Activated gamma-delta T cell treated with Interleukin-2 at 50 U/mL for 16 hours (primary cell): ENCODE measurements around the gene TM7SF2.

Source experiments
- DNase-seq: peaks from one replicate; pipeline ENCODE4 v3.0.0-alpha.2; 2020

TM7SF2 gene

GRCh38 chr11:65095427-65095826 lies 16.2 kb upstream of the TM7SF2 start:
- DNase-seq, result no peak

DNA sequence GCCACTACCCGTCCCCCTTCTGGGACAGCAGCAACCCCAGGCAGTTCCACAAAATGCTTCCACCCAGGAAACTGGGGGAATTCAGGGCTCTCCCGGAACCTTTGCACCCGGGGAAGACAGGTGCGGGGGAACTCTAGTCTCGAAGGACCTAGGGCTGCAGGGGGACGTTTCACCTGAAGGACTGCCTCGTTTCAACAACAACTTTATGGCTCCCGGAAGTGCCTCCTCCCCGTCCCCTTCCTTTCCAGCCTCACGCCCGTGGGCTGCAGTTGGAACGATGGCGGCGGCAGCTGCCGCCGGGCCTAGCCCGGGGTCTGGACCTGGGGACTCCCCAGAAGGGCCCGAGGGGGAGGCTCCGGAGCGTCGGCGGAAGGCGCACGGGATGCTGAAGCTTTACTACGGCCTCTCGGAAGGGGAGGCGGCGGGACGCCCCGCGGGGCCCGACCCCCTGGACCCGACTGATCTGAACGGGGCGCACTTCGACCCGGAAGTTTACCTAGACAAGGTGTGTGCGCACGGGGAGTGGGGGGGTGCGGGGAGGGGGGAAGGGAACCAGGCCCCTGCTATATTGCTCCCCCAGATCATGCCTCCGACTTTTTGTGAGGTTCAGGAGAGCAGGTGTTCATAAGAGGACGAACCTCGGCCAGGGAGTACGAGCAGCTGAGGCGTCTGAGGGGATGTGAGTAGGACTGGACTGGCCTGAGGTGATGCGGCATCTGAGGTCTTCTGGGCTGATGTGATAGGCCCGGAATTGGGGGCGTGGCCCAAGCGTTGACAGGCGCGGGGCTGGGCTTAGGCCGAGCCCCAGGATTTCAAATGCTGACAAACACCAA lies 15.5 kb upstream of the TM7SF2 start, which contains the start of gene VPS51:
Gene VPS51 (plus strand): TSS at position 241 of the 833 bp plus-strand sequence. CDS start 37 bp downstream, at position 278.
- DNase-seq, result peak; percentile 84

- no peak for DNase-seq
Observed at GRCh38 chr11:65096926-65097325, 14.7 kb upstream of the TM7SF2 start.

- no peak for DNase-seq
Observed at GRCh38 chr11:65100674-65101350, 10.9 kb upstream of the TM7SF2 start.

DNA sequence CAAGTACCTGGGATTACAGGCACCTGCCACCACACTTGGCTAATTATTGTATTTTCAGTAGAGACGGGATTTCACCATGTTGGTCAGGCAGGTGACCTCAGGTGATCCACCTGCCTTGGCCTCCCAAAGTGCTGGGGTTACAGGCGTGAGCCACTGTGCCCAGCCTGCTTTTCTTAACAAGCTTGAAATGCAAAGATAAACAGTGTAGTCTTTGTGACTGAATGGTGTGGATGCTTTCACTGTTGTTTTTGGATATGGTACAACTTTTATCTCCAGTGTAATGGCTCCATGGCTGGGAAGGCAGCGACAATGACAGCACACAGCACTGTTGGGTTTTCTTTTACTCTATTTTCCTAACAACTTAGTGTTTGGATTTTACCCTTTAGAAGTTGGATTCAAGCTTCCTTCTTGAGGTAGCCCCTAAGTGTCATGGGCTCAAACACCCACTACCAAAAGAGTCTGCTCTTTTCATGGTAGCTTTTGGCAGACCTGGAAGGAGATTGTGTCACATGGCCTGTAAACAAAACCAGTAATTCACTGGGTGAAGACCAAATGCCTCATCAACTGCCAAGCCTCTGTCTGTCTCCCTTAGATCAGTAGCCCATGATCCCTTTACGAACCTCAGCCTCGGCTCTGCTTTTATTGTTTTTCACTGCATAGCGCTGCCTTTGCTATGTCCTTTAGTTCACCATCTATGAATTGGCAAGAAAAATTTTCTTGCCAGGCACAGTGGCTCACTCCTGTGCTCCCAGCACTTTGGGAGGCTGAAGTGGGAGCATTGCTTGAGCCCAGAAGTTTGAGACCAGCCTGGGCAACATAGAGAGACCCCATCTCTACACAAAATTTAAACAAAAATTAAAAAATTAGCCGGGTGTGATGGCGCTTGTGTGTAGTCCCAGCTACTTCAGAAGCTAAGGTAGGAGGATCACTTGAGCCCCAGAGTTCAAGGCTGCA lies 9.3 kb upstream of the TM7SF2 start:
- no peak for DNase-seq

DNA sequence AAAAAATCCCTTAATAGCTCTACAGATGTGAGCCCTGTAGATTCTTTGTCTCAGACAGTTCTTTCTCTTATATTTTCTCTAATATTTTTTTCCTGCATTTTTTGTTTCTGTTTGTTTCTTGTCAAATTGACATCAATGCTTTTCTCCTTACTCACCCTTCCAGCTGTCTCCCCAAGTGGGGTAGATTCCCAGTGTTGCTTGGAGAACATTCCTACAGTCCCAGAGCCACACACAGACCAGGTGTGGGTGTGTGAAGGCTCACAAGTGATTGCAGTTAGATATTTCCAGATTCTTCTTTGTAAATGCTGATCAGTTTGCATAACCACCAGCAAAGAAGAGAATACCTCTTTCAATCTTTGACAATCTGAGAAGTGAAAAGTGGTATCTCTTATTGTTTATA lies 8.2 kb upstream of the TM7SF2 start:
- no peak for DNase-seq

DNA sequence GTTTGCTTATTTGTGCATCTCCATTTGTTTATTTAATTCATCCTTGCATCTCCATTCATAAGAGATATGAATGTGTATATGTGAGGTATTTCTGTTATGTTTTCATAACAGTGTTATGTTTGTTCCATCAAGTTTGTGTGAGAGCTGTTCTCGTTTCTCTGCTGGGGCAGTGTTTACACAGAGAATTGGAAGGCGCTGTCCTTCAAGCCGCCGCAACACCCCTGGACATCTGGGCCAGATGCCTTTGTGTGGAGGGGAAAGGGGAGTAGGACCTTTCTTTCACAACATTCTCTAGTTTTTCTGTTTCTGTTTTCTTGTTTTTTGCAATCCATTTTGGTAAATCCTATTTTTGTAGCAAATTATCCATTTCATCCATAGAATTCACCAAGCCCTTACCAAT lies 7.0 kb upstream of the TM7SF2 start:
- DNase-seq, result no peak

- DNase-seq, result no peak
Observed at GRCh38 chr11:65107078-65107477, 4.6 kb upstream of the TM7SF2 start.

DNA sequence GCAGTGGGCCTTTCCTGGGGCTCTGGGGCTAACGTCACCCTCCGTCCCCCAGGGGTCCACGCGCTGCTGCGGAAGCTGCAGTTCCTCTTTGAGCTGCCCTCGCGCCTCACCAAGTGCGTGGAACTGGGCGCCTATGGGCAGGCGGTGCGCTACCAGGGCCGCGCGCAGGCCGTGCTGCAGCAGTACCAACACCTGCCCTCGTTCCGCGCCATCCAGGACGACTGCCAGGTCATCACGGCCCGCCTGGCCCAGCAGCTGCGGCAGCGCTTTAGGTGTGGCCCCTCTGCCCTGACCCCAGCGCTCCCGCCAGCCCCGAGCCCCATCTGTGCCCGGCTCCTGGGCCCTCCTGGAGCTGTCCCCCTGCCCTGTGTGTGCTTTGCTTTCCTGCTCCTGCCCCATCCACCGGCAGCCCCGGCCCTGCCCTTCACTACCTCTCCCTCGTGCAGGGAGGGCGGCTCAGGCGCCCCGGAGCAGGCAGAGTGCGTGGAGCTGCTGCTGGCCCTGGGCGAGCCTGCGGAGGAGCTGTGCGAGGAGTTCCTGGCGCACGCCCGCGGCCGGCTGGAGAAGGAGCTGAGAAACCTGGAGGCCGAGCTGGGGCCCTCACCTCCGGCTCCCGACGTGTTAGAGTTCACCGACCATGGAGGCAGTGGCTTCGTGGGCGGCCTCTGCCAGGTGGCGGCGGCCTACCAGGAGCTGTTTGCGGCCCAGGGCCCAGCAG lies 3.8 kb upstream of the TM7SF2 start:
- no peak for DNase-seq

DNA sequence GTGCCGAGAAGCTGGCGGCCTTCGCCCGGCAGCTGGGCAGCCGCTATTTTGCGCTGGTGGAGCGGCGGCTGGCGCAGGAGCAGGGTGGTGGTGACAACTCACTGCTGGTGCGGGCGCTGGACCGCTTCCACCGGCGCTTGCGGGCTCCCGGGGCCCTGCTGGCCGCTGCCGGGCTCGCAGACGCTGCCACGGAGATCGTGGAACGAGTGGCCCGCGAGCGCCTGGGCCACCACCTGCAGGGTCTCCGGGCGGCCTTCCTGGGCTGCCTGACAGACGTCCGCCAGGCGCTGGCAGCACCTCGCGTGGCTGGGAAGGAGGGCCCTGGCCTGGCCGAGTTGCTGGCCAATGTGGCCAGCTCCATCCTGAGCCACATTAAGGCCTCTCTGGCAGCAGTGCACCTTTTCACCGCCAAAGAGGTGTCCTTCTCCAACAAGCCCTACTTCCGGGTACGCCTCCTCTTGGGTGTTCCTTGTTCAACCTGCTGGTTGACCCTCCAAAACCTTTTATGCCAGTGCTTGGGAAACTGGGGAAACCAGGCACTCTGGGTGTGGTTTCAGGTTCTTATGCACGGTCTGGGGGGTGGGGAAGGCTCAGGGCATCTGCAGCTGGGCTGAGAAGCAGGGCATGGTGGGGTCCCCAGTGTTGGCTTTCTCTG lies 3.1 kb upstream of the TM7SF2 start:
- no peak for DNase-seq

- DNase-seq, result no peak
Observed at GRCh38 chr11:65109231-65110198, 2.2 kb upstream of the TM7SF2 start.

DNA sequence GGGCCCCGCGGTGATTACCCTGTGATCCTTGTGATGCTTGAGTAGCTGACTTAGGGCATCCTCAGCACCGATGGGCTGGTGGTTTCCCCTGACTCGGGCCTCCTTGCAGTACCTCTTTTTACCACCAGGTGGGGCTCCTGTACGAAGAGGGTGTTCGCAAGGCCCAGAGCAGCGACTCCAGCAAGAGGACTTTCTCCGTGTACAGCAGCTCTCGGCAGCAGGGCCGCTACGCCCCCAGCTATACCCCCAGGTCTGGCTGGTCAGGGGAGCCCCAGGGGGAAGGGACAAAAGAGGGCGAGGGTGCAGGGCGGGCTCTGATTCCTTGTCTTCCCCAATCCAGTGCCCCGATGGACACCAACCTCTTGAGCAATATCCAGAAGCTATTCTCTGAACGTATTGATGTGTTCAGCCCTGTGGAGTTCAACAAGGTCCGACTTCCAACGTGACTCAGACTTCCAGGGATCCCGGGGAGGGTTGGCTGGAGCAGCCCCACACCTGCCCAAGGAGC lies 1.3 kb upstream of the TM7SF2 start:
- DNase-seq, result peak; percentile 97

- DNase-seq, result no peak
Observed at GRCh38 chr11:65111159-65111743, 421 bp upstream of the TM7SF2 start.

DNA sequence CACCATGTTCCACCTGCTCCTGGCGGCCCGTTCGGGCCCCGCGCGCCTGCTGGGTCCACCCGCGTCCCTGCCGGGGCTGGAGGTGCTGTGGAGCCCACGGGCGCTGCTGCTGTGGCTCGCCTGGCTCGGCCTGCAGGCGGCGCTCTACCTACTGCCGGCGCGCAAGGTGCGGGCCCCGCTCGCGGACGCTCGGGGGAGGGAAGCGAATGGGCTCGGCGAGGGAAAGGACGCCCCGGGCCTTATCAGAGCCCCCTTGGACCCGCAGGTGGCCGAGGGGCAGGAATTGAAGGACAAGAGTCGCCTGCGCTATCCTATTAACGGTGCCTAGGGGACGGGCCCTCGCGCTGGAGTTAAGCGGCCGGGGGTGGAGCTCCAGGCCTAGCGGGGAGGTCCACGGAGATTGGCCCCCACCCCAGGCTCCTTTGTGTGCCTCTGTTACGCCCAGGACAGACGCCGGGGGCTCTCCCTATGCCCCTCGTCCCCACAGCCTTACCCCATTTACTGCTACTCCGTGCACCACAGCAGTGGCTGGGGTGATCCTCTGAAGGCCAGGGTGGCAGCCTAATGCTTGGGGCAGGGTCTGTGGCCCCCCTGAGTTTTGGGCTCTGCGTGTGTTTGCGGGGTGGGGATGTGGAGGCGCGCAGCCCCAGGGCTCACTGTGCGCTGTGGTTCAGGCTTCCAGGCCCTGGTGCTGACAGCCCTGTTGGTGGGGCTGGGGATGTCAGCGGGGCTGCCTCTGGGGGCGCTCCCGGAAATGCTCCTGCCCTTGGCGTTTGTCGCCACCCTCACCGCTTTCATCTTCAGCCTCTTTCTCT lies 1.1 kb downstream of the TM7SF2 start:
- peak; percentile 73 for DNase-seq

- no peak for DNase-seq
Observed at GRCh38 chr11:65113361-65113756, 1.7 kb downstream of the TM7SF2 start.

DNA sequence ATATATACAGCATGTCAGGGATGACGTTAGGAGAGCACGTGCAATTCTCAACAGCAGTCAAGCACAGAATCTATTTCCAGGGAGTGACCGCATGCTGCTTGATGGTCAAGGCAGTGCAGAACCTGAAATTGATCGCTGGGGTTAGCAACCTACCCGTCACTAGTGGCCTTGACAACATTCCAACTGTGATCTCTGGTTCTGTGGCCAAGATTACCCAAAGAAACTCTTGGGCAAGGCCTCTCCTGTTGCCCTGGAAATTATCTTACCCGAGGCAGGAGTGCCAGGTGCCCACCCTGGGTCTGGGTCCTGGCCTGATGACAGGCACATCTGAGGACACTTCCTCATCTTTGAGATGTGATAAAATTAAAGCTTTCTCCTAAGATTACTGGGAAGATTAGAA lies 2.2 kb downstream of the TM7SF2 start:
- DNase-seq, result no peak

DNA sequence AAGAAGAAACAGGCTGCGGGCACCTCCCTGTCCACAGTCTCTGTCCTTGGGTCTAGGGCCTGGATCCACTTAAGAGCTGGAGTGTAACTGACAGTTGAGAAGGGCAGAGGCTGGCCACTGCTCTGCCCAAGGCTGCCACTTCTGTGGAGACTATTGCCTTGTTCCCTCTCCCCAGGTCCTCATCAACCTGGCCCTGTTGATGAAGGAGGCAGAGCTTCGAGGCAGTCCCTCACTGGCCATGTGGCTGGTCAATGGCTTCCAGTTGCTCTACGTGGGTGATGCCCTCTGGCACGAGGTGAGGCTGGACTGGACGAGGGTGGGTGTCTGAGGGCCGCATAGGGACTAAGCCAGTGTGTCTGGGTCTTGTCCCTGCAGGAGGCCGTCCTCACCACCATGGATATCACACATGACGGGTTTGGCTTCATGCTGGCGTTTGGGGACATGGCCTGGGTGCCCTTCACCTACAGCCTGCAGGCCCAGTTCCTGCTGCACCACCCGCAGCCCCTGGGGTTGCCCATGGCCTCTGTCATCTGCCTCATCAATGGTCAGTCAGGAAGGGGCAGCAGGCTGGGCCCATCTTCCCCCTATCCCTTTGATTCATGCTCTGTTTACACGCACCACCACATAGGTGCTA lies 3.0 kb downstream of the TM7SF2 start:
- DNase-seq, result no peak

DNA sequence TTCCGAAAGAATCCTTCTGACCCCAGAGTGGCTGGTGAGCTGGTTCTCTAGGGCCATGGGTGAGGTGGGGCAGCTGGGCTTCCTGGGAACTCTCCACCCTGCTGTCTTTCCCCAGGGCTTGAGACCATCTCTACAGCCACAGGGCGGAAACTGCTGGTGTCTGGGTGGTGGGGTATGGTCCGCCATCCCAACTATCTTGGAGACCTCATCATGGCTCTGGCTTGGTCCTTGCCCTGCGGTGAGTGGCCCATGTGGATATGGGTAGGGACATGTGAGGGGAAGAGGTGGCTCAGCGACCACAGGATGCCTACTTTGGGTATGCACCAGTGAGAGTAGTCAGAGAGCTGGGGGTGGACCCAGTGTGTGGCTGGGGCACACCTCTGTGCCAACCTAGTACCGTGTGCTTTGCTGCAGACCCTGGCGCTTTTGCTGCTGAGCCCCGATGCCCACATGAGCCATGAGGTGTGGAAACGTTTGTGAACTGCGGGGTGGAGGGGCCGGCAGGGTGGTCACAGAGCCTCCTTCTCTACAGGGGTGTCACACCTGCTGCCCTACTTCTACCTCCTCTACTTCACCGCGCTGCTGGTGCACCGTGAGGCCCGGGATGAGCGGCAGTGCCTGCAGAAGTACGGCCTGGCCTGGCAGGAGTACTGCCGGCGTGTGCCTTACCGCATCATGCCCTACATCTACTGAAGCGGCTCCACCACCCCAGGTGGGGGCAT lies 3.9 kb downstream of the TM7SF2 start:
- DNase-seq, result no peak
